GM18867 (cell line): Measurements from ENCODE around the gene ERBB4.
"Not testable (repeated sequence)": the region's sequence is repeated elsewhere in the genome, so short reads cannot be mapped to it uniquely, and the experiment has no call there.

Source experiments
- ATAC-seq: cut with Tn5 transposase; IDR thresholded peaks from one replicate; pipeline ENCODE4 v1.9.1; 2021; ENCODE audit warnings: mild to moderate bottlenecking, moderate library complexity; ENCODE audit not compliant: unreplicated experiment

ERBB4 gene

GRCh38 chr2:212311807-212312404 is 226.7 kb downstream of the ERBB4 start:
- no peak for ATAC-seq

GRCh38 chr2:212299943-212300342 is 238.7 kb downstream of the ERBB4 start:
- ATAC-seq: no peak

- no peak for ATAC-seq
Measured at GRCh38 chr2:212299333-212299732, 239.3 kb downstream of the ERBB4 start.

GRCh38 chr2:212295571-212295970 is 243.0 kb downstream of the ERBB4 start:
- ATAC-seq: no peak

GRCh38 chr2:212294816-212295215 is 243.8 kb downstream of the ERBB4 start:
- no peak for ATAC-seq

GRCh38 chr2:212289301-212289700 is 249.3 kb downstream of the ERBB4 start:
- ATAC-seq: no peak

GRCh38 chr2:212288308-212288707 is 250.3 kb downstream of the ERBB4 start:
- no peak for ATAC-seq

- no peak for ATAC-seq
Measured at GRCh38 chr2:212284166-212284565, 254.4 kb downstream of the ERBB4 start.

GRCh38 chr2:212282671-212283261 is 255.8 kb downstream of the ERBB4 start:
- ATAC-seq: no peak

- ATAC-seq: no peak
Measured at GRCh38 chr2:212276813-212277212, 261.8 kb downstream of the ERBB4 start.

GRCh38 chr2:212274215-212274614 is 264.4 kb downstream of the ERBB4 start:
- ATAC-seq: no peak

GRCh38 chr2:212271583-212271982 is 267.0 kb downstream of the ERBB4 start:
- no peak for ATAC-seq

GRCh38 chr2:212269005-212269404 is 269.6 kb downstream of the ERBB4 start:
- ATAC-seq: no peak

- no peak for ATAC-seq
Measured at GRCh38 chr2:212266297-212266696, 272.3 kb downstream of the ERBB4 start.

GRCh38 chr2:212265777-212266176 is 272.8 kb downstream of the ERBB4 start:
- no peak for ATAC-seq

- no peak for ATAC-seq
Measured at GRCh38 chr2:212264187-212264586, 274.4 kb downstream of the ERBB4 start.

GRCh38 chr2:212259226-212259625 is 279.4 kb downstream of the ERBB4 start:
- no peak for ATAC-seq

- no peak for ATAC-seq
Measured at GRCh38 chr2:212254339-212254738, 284.3 kb downstream of the ERBB4 start.

GRCh38 chr2:212249451-212249850 is 289.2 kb downstream of the ERBB4 start:
- ATAC-seq: no peak

GRCh38 chr2:212245880-212246279 is 292.7 kb downstream of the ERBB4 start:
- no peak for ATAC-seq

GRCh38 chr2:212242724-212243123 is 295.9 kb downstream of the ERBB4 start:
- ATAC-seq: no peak

- not testable (repeated sequence) for ATAC-seq
Measured at GRCh38 chr2:212238152-212238551, 300.4 kb downstream of the ERBB4 start.
